A673 (cell line): ENCODE data around the gene PBXIP1. TPM values are rescaled to one million over a fixed set of nuclear protein-coding genes. Genes with fewer than 3 reads are reported as not detected.
"Not testable (repeated sequence)": the region's sequence is repeated elsewhere in the genome, so short reads cannot be mapped to it uniquely, and the experiment has no call there.

Experiments
- BruUV-seq: library from RNA; stranded (reverse); fragments of 400-500 nt; replicated peaks from 2 replicates; lab custom pipeline; 2021; lab: Mats Ljungman, UMichigan
- CTCF ChIA-PET: fragments of 300-600 bp; sonication (Branson Sonifier 250); formaldehyde crosslinking; loops from one replicate; lab custom pipeline; 2022; ENCODE audit warnings: antibody characterized with exemption; lab: Charles Lee
- POLR2A ChIA-PET: fragments of 300-600 bp; sonication (Branson Sonifier 250); formaldehyde crosslinking; loops from one replicate; lab custom pipeline; 2022; ENCODE audit warnings: antibody characterized with exemption; ENCODE audit not compliant: low non-redundant PET; lab: Charles Lee
- DNase-seq: peaks from one replicate; pipeline ENCODE4 v3.0.0-alpha.2; 2015; ENCODE audit warnings: low spot score
- H3K27ac ChIP-seq: fragments of 200-600 bp; sonication (generic); 2 replicates; pipeline ENCODE4 v1.5.1; 2016; ENCODE audit warnings: mixed run types, low read depth, mild to moderate bottlenecking, mixed read lengths, antibody characterized with exemption, low read length; ENCODE audit not compliant: poor library complexity, severe bottlenecking
- H3K27me3 ChIP-seq: fragments of 200-600 bp; sonication (generic); replicated peaks from 2 replicates; pipeline ENCODE4 v1.6.1; 2017; ENCODE audit warnings: mixed run types, low read depth, mild to moderate bottlenecking, mixed read lengths, antibody characterized with exemption, low read length; ENCODE audit not compliant: insufficient read depth, poor library complexity
- H3K36me3 ChIP-seq: fragments of 200-600 bp; sonication (generic); 2 replicates; pipeline ENCODE4 v1.6.1; 2016; ENCODE audit warnings: mixed run types, mild to moderate bottlenecking, mixed read lengths, antibody characterized with exemption, low read length; ENCODE audit not compliant: insufficient read depth, poor library complexity, severe bottlenecking
- H3K4me1 ChIP-seq: fragments of 200-600 bp; sonication (generic); 2 replicates; pipeline ENCODE4 v1.6.1; 2017; ENCODE audit warnings: mixed run types, mild to moderate bottlenecking, mixed read lengths, antibody characterized with exemption, low read length; ENCODE audit not compliant: insufficient read depth, poor library complexity, severe bottlenecking
- H3K4me3 ChIP-seq: fragments of 200-600 bp; sonication (generic); 2 replicates; pipeline ENCODE4 v1.5.1; 2016; ENCODE audit warnings: low read depth, mixed run types, mild to moderate bottlenecking, mixed read lengths, low read length; ENCODE audit not compliant: poor library complexity, severe bottlenecking
- H3K9me3 ChIP-seq: fragments of 200-600 bp; sonication (generic); 2 replicates; pipeline ENCODE4 v1.6.1; 2016; ENCODE audit warnings: mixed run types, low read depth, mild to moderate bottlenecking, mixed read lengths, antibody characterized with exemption, low read length; ENCODE audit not compliant: poor library complexity, severe bottlenecking
- CTCF ChIP-seq: fragments of 300-800, 200-600 bp; sonication (generic); conservative IDR thresholded peaks from 2 replicates; pipeline ENCODE4 v1.5.1; 2017; ENCODE audit warnings: low read depth, mild to moderate bottlenecking, antibody characterized with exemption, low read length, moderate library complexity, mixed read lengths
- EZH2 ChIP-seq: fragments of 200-600 bp; sonication (generic); IDR thresholded peaks from 2 replicates; pipeline ENCODE4 v1.6.1; 2017; ENCODE audit warnings: borderline replicate concordance, low read depth, mild to moderate bottlenecking, mixed read lengths, antibody characterized with exemption, low read length; ENCODE audit not compliant: poor library complexity, severe bottlenecking
- intact Hi-C: fragments of 100-400 bp; cut with micrococcal nuclease; formaldehyde crosslinking; loops from one replicate; pipeline ENCODE4 v1.10.0; 2022; ENCODE audit not compliant: unreplicated experiment
- total RNA-seq: library from RNA; stranded (reverse); gene quantifications from 2 replicates; pipeline ENCODE4 v1.2.3, GENCODE V29; 2021

The PBXIP1 gene
- total RNA-seq, 1 experiment from 2014 or later = 12.7 TPM

GRCh38 chr1:154989195-154989860 is 33.4 kb upstream of the PBXIP1 start:
- TF ChIP-seq EZH2 = no peak
- no peak for TF ChIP-seq CTCF
- DNase-seq = no peak
- ChIA-PET POLR2A (no interaction called here), CTCF (no interaction called here)
- no peak overlapping the region for H3K27ac ChIP-seq
- intact Hi-C loops = no loop called here
- H3K4me3 ChIP-seq = no peak overlapping the region
- no peaks in the 10 kb centered on the region for H3K27me3 ChIP-seq
- BruUV-seq = no TSS peak
- no peaks in the 10 kb centered on the region for H3K4me1 ChIP-seq
- H3K36me3 ChIP-seq = peaks cover 40% of the 10 kb centered on the region
- H3K9me3 ChIP-seq = no peaks in the 10 kb centered on the region

GRCh38 chr1:154988058-154988954 is 32.4 kb upstream of the PBXIP1 start:
- CTCF ChIA-PET = interaction anchor here (1.3 kb wide), 1 partner anchor 11 kb away, joined by 5 read pairs; no protein-coding TSS in a partner anchor
- POLR2A ChIA-PET = no interaction called here
- H3K4me1 ChIP-seq = no peaks in the 10 kb centered on the region
- no TSS peak for BruUV-seq
- intact Hi-C loops = no loop called here
- H3K27me3 ChIP-seq = no peaks in the 10 kb centered on the region
- H3K4me3 ChIP-seq = no peak overlapping the region
- TF ChIP-seq EZH2 (no peak), CTCF (no peak)
- no peak overlapping the region for H3K27ac ChIP-seq
- no peak for DNase-seq
- H3K9me3 ChIP-seq = no peaks in the 10 kb centered on the region
- H3K36me3 ChIP-seq = peaks cover 40% of the 10 kb centered on the region

GRCh38 chr1:154987326-154987725 is 31.4 kb upstream of the PBXIP1 start:
- H3K27me3 ChIP-seq = no peaks in the 10 kb centered on the region
- intact Hi-C loops = no loop called here

GRCh38 chr1:154986736-154987135 is 30.8 kb upstream of the PBXIP1 start:
- POLR2A ChIA-PET, H3K27ac ChIP-seq, H3K4me1 ChIP-seq, H3K4me3 ChIP-seq, intact Hi-C loops, H3K9me3 ChIP-seq, DNase-seq, H3K27me3 ChIP-seq, BruUV-seq: not testable (repeated sequence)
- CTCF ChIA-PET = interaction anchor here (0.6 to 1.3 kb wide), 2 partner anchors 12 to 46 kb away, joined by 5 to 7 read pairs; no protein-coding TSS in a partner anchor
- H3K36me3 ChIP-seq = peaks cover 40% of the 10 kb centered on the region

More at GRCh38 chr1:154987326-154987725, 31.4 kb upstream of the PBXIP1 start:
- Histone ChIP-seq H3K4me3 (no peak overlapping the region), H3K36me3 (peaks cover 40% of the 10 kb centered on the region), H3K27ac (no peak overlapping the region), H3K9me3 (no peaks in the 10 kb centered on the region), H3K4me1 (peaks cover 4% of the 10 kb centered on the region)
- BruUV-seq = no TSS peak
- ChIA-PET CTCF (interaction anchor here (1.3 kb wide), 1 partner anchor 12 kb away, joined by 5 read pairs; no protein-coding TSS in a partner anchor), POLR2A (no interaction called here)
- no peak for TF ChIP-seq CTCF
- TF ChIP-seq EZH2 = no peak
- no peak for DNase-seq
